ENCODE data around the gene CD59.
A peak's percentile ranks its signal among the peaks of the same experiment; 100 is the strongest.

The CD59 gene

DNA sequence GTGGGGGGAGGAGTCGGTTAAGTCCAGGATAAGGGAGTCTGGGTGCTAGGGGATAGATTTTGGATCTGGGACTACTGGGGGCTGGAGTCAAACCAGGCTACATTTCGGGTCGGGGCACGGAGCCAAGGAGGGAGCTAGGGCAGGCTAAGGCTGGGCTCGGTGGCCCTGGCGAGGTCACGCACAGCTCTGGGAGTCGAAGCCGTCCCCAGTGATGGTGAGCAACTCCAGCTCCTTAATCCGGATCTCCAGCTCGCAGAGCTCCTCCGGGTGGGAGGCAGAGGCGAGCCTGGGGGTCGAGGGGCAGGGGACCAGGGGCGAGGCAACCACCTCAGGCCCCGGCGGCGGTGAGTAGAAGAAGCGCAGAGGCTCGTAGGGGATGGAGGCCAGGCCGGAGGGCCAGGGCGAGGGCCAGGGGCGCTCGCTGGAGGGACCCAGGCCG is 36.1 kb downstream of the CD59 start:
- no peak for TF ChIP-seq POLR2A (IDR thresholded peaks at IDR 0.05; ENCODE audit: low read depth, low read length)
- FAIRE-seq: no peak
- no peak for DNase-seq (ENCODE audit: insufficient read length, low spot score)

DNA sequence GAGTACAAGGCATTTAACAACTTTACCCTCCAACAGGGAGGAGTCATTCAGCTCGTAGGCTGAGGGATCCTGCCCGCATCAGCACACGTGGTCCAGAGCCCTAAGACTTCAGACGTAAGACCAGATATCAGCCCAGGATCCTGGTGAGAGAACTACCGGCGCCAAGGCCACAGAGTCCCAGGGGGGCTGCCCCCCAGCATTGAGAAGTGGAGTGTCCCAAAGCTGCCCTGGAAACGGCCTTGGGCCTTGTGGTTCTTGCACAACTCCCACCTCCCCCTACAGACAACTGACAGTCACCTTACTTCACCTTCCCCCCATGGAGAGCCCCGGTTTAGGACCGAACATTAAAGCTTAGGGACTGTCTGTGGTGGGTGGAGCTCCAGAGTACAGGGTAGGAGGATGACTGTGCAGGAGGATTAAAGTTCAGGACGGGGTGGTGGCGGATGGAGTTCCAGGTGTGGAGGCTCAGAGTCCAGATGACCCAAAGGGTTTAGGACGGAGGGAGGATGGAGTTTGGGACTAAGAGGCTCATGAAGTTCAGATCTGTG is 36.6 kb downstream of the CD59 start:
- TF ChIP-seq POLR2A (IDR thresholded peaks at IDR 0.05; ENCODE audit: low read depth, low read length): no peak
- no peak for DNase-seq (ENCODE audit: insufficient read length, low spot score)
- FAIRE-seq: no peak

DNA sequence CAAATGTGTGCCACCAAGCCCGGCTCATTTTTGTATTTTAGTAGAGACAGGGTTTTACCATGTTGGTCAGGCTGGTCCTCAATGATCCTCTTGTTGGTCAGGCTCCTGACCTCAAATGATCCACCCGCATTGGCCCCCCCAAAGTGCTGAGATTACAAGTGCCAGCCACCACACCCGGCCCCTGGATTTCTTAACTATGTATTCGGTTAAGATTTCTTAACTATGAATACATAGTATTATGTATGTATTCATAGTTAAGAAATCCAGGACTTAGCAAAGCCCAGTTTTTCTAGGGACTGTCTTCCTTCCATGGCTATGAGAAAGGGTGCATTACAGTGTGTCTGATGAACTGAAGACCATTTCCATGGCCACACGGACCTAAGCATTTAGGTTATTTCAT is 37.3 kb downstream of the CD59 start:
- no peak for TF ChIP-seq POLR2A (IDR thresholded peaks at IDR 0.05; ENCODE audit: low read depth, low read length)

DNA sequence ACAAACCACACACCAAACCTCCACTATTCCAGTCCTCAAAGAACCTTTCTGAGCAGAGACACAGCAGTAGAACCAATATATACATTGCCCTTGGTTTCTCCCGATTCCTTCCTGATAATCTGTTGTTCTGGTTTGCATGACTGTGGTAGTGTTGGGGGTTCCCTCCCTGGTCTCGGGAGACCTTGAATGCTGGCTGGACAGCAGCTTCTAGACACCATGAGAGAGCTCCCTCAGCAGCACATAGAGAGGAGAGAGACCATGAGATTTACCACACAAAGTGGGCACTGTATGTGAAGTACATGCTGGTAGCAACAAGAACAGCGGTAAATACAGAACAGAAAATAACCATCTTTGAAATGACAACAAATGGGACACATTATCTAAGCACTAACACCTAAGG is 38.2 kb downstream of the CD59 start:
- DNase-seq (ENCODE audit: insufficient read length, low spot score) (no peak), FAIRE-seq (no peak)
- TF ChIP-seq POLR2A (IDR thresholded peaks at IDR 0.05; ENCODE audit: low read depth, low read length): no peak

More for the DNA sequence above, 37.3 kb downstream of the CD59 start:
- FAIRE-seq (no peak), DNase-seq (ENCODE audit: insufficient read length, low spot score) (no peak)

DNA sequence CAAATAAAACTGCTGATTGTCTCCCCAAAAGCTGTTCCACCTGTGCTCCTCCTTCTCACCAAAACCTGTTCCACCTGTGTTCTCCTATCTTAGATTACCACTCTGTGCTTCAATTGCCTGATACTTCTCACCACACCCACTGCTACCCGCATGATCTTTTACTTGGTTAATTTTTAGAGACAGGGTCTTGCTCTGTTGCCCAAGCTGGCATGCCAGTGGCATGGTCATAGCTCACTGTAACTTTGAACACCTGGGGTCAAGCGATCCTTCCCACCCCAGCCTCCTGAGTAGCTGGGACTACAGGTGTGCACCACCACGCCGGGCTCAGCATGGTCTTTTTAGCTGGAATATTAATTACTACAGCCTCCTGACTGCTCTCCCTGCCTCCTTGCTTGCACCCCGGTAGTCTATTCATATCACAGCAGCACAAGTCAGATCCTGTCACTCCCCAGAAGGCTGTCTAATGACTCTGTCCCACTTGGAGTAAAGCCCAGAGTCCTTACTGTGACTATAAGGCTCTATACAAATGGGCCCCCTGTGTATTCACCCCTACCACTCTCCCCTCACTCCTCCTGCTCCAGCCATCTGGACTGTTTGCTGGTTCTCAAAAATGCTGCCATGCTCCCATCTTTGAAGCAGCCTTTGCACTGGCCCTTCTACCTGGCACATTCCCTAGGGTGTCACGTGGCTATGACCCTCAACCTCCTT is 39.1 kb downstream of the CD59 start:
- FAIRE-seq: no peak
- no peak for DNase-seq (ENCODE audit: insufficient read length, low spot score)
- TF ChIP-seq POLR2A (IDR thresholded peaks at IDR 0.05; ENCODE audit: low read depth, low read length): no peak

DNA sequence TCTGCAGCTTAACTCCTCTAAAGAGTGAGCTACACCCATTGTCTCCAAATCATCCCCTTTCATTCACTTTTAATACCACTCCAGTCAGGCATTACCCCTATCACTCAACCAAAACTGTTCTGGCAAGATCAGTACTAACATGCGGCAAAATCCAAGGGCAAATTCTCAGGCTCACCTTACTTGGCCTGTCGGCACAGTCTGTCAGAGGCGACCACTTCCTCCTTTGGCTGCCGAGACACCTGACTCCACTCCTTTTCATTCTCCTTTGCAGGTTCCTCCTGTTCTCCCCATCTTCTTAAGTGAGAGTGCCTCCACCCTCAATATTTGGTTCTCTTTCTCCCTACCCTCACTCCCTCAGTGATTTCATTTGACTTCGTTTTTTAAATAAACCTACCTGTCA is 39.8 kb downstream of the CD59 start:
- no peak for TF ChIP-seq POLR2A (IDR thresholded peaks at IDR 0.05; ENCODE audit: low read depth, low read length)
- DNase-seq (ENCODE audit: insufficient read length, low spot score) (no peak), FAIRE-seq (no peak)

DNA sequence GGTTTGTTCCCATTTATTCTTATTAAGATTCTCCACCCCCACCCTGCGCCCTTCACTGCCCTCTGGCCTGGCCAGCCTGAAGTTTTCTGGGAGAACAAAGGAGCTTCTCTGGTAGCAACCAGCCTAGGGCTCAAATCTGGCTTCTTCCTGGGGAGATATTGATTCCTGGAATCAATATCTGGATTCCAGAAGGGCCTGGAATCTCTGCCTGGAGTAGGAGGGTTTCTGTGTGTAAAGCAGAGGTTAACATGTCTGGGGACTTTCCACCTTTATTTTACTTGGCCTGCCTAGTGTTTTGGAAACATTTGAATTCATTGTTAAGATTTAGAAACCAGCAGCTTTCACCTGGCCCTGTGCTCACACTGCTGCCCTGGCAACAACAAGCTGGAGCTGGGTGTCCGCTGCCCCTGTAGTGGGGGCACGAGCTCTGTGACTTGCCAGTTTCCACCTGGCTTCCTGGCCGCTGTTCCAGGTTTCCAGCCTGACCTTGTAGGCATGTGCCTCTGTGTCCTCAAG is 41.1 kb downstream of the CD59 start:
- FAIRE-seq (no peak), DNase-seq (ENCODE audit: insufficient read length, low spot score) (no peak)
- no peak for TF ChIP-seq POLR2A (IDR thresholded peaks at IDR 0.05; ENCODE audit: low read depth, low read length)

DNA sequence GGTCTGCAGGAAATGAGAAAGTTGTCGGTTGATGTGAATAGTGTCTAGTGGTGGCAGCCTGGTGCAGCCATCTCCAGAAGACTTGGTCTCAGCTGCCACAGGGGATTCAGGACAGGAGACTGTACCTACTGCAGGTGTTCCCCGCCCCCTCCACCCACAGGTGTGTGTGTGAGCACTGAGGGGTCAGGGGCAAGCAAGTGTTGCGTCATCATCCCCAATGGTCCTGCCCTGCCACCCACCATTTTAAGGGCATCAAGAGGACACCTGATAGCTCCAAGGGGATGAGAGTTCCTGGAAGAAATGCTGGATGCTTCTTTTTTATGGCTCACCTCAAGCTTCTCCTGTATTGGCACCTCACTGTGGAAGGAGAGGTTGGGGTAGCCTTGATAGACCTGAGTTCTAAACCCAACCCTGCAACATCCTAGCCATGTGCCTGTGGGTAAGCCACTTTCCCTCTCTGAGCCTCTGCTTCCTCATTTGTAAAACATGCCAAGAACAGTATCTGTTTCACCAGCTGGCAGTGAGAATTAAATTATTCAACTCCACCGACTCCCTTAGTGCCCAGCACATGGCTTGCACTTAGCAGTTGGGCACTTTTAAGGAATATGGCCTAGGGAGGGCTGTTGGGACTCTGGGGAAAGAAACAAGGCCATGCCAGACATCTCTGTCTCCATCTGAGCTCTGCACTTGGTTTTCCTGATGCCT is 41.7 kb downstream of the CD59 start:
- DNase-seq (ENCODE audit: insufficient read length, low spot score) (no peak), FAIRE-seq (no peak)
- TF ChIP-seq POLR2A (IDR thresholded peaks at IDR 0.05; ENCODE audit: low read depth, low read length): no peak

DNA sequence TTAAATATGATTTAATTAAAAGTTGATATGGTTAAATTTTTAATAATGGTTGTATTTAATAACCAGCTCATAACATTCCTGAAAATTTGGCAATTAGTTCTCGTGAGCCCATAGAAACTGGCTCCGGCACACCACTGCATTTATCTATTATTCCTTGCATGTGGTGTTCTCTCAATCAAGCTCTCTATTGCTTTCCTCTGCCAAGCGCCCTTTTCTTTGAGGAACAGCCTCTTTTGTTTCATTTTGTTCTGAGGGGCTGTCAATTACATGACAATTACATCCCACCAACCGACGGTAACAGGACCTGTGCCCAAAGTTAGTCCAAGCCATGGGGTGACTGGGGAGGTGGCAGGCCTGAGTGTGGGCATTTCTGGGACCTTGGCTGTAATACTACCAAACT is 43.7 kb downstream of the CD59 start:
- DNase-seq (ENCODE audit: insufficient read length, low spot score) (no peak), FAIRE-seq (no peak)
- no peak for TF ChIP-seq POLR2A (IDR thresholded peaks at IDR 0.05; ENCODE audit: low read depth, low read length)

DNA sequence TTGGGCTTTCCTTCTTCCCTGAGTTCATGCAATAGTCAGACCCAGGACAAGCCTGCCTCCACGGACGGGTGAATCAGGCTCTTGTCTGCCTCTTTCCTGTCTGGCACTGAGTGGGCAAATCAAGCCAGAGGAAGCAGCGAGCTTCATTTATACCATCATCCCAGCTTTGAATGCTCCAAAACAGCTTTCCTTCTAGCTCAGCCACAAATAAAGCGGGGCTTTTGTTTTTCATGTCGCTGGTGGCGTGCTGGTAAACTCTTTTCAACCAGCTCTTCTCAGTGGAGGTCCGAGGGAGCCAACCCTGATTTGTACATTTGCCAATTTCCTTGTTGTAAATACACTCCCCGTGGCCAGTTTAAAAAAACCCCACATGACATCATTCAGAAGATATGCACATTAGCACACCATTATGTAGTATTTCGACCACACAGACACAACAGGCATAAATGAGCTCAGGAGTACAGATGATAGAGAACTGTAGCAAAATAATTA is 44.2 kb downstream of the CD59 start:
- DNase-seq (ENCODE audit: insufficient read length, low spot score) (no peak), FAIRE-seq (no peak)
- no peak for TF ChIP-seq POLR2A (IDR thresholded peaks at IDR 0.05; ENCODE audit: low read depth, low read length)

DNA sequence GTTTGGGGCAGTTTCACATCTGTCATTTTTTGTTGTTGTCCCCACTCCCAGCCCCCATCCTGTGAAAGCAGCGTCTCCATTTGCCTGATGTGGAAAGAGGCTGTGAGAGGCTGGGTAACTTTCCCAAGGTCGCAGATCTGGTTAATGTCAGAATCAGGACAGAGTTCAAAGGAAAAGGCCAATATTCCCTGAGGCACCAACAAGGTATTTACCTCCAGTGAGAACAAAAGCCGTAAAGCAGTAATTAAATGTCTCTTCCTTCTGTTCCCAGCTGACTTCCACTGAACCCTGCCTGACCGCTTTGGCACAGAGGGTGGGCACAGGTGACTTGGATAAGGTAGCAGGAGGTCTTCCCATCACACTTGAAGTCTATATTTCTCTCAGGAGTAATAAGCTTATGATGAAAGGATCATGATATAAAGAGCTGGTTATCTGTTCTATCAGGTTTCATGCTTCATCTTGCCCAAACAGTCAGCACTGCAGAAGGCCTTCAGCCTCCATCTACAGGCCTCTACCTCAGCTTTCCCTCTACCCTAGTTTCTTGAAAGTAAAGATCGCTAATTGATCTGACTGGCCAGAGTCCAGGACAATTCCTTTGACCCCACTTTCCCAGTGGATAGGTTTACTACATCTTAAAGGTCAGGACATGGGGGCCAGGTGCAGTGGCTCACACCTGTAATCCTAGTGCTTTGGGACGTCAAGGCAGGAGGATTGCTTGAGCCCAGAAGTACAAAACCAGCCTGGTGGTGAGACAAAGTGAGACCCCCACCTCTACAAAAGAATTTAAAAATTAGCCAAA is 45.0 kb downstream of the CD59 start:
- no peak for FAIRE-seq

DNA sequence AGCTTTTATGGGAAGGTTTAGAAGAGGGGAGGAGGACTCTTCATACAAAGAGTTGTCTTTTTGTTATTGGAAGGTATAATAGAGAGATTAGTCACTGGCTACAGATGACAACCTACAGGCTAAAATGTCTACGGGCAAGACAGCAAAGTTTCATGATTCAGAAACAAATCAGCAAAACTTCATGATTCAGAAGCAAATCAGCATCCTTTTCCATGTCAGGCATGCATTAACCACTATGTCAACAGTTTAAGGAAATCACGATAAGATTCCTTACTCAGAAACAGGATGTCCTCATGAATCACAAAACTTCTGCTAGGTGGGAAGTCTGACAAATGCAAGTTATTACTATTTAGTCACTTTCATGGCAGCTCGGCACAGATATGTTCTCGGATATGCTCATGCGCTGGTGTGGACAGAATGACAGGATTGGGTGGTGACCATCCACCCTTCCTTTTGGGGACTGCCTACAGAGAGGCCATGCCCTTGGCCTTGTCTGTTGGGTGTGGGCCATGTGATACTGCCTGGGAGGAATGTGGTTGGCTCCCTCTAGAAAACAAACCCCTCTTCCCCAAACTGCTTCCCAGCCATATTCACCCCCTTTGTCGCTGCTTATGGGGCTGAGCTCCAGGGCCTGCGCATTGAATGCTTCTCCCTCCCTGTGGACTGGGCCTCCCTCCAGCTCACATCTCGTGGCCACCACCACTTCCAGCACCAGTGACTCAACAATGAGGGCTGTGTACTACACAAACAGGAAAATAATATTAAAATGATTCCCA is 45.7 kb downstream of the CD59 start:
- peak; percentile 57 for FAIRE-seq
- DNase-seq (ENCODE audit: insufficient read length, low spot score): peak; percentile 50
- no peak for TF ChIP-seq POLR2A (IDR thresholded peaks at IDR 0.05; ENCODE audit: low read depth, low read length)

More for the DNA sequence above, 45.0 kb downstream of the CD59 start:
- no peak for TF ChIP-seq POLR2A (IDR thresholded peaks at IDR 0.05; ENCODE audit: low read depth, low read length)
- no peak for DNase-seq (ENCODE audit: insufficient read length, low spot score)

DNA sequence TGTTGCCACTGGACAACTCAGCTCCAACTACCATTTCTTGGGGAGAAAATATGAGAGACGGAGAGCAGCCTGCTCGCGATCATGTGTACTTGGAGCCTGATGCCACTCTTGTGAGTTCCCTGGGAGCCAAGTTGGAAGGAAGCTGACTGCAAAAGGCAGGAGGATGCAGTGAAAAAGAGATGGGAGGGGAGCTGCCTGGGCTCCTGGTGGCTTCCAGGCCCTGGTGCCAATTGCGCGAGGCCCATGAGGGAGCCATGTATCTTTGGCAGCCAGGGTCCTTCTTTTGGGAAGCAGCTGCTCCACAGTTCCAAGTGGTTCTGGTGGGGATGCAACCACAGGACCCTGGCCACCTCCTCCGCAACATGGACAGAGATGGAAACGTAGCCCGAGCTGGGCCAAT is 46.7 kb downstream of the CD59 start:
- FAIRE-seq (no peak), DNase-seq (ENCODE audit: insufficient read length, low spot score) (no peak)

More for the DNA sequence above, 46.7 kb downstream of the CD59 start:
- 0 out of 2 replicates have a peak, but pooled peaks have one; percentile 18 for TF ChIP-seq POLR2A (IDR thresholded peaks at IDR 0.05; ENCODE audit: low read depth, low read length)
